NCI-H1694 treated with DMSO at 0.1 percent for 48 hours (cell line): ENCODE results near the gene NOL12.
"Not testable (repeated sequence)": the region's sequence is repeated elsewhere in the genome, so short reads cannot be mapped to it uniquely, and the experiment has no call there.

ENCODE experiments used
- DNase-seq: peaks from one replicate; lab custom pipeline; 2025; lab: John Stamatoyannopoulos, UW

The NOL12 gene

GRCh38 chr22:37713761-37714160 is 27.6 kb downstream of the NOL12 start:
- no peak for DNase-seq

GRCh38 chr22:37714634-37715033 is 28.5 kb downstream of the NOL12 start:
- no peak for DNase-seq

- no peak for DNase-seq
These were observed 29.6 kb downstream of the NOL12 start for GRCh38 chr22:37715760-37716159.

GRCh38 chr22:37716708-37717107 is 30.6 kb downstream of the NOL12 start:
- no peak for DNase-seq

- not testable (repeated sequence) for DNase-seq
These were observed 31.1 kb downstream of the NOL12 start for GRCh38 chr22:37717235-37717634.

GRCh38 chr22:37717746-37718305 is 31.7 kb downstream of the NOL12 start:
- not testable (repeated sequence) for DNase-seq

GRCh38 chr22:37725551-37726240 is 39.6 kb downstream of the NOL12 start:
- DNase-seq, result no peak

- DNase-seq, result no peak
These were observed 40.2 kb downstream of the NOL12 start for GRCh38 chr22:37726241-37726887.

- DNase-seq, result no peak
These were observed 42.5 kb downstream of the NOL12 start for GRCh38 chr22:37728620-37729019.

- no peak for DNase-seq
These were observed 45.8 kb downstream of the NOL12 start for GRCh38 chr22:37731804-37732471.

GRCh38 chr22:37732699-37733607 is 46.8 kb downstream of the NOL12 start:
- no peak for DNase-seq

GRCh38 chr22:37733625-37734401 is 47.7 kb downstream of the NOL12 start:
- no peak for DNase-seq

- DNase-seq, result no peak
These were observed 48.2 kb downstream of the NOL12 start for GRCh38 chr22:37734402-37734700.

- DNase-seq, result no peak
These were observed 48.9 kb downstream of the NOL12 start for GRCh38 chr22:37734964-37735451.

GRCh38 chr22:37739035-37739434 is 52.9 kb downstream of the NOL12 start:
- no peak for DNase-seq

GRCh38 chr22:37739611-37740049 is 53.5 kb downstream of the NOL12 start:
- no peak for DNase-seq

GRCh38 chr22:37740455-37741311 is 54.5 kb downstream of the NOL12 start:
- DNase-seq, result no peak

- no peak for DNase-seq
These were observed 55.2 kb downstream of the NOL12 start for GRCh38 chr22:37741312-37741795.

- no peak for DNase-seq
These were observed 56.4 kb downstream of the NOL12 start for GRCh38 chr22:37742376-37743171.
